ENCODE data around the gene ACTN4.

The ACTN4 gene

DNA sequence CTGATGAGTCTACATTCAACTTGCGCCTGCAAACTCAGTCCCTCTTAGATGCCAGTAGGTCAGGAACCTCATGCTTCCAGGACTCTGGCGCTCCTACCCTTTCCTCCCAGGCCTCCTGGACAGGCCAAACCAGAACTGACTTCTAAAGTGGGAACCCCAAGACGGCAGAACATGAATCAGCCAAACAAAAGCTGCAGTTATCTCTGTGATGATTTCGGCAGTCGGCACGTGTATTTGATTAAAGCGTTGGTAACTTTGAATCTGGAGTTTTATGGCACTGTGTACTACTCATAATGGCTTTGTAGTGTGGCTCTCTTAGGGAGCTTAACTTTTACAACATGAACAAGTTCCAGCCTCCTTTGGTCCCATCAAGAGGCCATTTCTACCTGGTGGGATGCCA is 13.7 kb downstream of the ACTN4 start:
- no peak for DNase-seq (ENCODE audit: low read depth)

DNA sequence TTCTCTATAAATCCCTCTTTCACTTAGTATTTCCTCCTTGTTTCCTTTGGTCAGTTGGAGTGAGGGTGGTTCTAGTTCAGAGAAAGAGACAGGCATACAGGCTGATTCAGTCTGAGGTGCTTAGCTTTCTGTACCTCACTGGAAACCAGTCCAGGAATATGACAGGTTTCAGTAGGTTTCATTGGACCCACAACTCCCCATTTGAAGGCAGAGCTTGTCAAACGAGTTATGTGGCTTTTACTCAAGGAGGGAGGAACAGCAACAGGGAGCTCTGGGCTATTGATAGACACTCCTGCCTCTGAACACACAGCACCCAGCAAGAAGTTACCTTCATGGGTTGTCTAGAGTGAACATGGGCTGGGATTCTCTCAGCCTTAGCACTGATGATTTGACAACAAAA is 14.5 kb downstream of the ACTN4 start:
- DNase-seq (ENCODE audit: low read depth): no peak

DNA sequence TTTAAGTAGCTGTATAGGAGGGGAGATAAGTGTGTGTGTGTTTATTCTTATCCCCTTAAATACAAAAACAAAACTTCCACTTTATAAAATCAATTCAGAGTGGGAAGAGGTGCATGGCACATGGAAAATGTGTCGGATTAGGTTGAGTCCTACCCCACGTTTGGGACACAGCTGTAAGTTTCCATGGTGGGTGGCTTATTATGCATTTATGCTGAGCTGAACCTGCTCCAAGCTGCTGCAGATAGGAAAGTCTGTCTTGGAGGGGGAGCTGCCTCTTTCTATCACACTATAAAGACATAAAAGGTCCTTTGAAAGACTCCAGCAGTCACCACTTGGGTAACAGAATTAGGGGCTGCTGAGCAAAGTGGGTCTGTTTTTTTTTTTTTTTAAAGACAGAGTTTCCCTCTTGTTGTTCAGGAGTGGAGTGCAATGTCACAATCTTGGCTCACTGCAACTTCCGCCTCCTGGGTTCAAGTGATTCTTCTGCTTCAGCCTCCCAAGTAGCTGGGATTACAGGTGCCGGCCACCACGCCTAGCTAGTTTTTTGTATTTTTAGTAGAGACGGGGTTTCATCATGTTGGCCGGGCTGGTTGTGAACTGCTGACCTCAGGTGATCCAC is 15.2 kb downstream of the ACTN4 start:
- DNase-seq (ENCODE audit: low read depth): no peak

DNA sequence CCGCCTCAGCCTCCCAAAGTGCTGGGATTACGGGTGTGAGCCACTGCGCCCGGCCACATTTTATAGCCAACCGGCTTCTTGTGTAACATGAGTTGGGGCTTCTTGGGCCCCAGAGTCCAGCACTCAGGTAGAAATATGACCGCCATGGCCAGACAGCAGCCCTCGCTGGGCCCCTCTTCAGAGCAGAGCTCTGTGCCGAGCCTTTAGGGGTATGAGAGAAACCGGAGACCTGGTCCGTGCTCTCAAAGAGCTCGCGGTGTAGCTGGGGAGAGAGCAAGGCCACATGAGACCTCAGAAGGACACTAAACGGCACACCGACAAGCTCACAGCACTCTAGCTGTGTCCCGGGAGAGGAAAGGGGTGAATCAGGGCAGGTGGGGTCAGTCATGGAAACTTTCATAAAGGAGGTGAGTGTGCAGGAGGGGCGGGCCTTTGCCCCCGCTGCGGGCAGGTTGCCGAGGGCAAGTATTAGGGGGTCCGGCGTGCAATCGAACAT is 15.8 kb downstream of the ACTN4 start:
- no peak for DNase-seq (ENCODE audit: low read depth)

DNA sequence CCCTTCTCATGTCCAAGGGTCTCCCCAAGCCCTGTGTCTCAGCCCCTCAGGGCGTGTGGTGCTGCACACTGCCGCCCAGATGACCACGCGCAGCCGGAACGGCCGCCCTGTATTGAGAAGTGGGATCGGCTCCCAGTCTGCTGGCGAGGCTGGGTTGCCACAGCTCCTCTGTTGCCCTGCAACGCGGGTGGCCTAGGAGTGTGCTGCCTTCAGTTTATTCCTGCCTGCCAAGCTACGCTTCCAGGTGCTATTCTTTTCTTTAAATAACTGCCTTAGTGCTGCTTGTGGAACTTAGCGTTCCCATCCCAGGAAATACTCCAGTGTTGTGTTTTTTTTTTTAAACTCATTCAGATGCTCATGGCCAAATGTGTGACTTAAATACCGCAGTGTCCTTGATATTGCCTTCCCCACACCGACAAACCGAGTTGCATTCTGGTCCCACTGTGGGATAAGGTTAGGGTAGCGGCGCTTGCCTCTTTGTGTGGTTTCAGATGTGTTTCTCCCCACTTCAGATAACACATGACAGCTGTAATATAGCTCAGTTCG is 16.6 kb downstream of the ACTN4 start:
- no peak for DNase-seq (ENCODE audit: low read depth)

DNA sequence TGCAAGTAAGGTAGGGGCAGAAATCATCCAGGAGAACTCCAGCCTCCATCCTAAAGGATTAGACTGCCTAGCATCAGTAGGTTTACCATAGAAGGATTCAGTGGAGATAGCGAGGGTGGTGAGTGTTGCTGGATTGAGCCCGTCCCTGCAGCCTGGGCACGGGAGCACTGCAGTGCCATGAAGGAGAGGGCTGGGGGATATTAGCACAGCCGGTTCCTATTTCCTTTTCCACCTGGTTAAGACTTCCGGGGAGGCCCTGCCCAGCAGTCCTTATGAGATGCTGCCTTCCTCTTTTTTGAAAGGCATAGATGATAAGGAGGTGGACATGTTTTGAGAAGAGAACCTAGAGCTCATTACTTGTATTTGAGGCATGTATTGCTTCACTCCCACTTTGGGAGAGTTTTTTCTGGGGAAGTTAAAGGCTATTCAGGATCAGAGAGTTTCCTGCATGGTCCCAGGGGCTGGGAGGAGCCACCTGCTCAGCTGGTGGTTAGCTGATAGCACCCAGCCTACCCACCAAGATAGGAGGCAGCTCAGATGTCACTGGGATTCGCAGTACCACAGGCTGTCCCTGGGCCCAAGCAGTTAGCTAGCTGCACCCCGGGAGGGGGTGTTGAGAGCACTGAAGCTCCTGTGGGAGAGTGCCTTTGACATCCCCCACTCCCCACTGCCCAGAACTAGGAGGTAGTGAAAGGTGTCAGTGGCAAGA is 17.2 kb downstream of the ACTN4 start:
- no peak for DNase-seq (ENCODE audit: low read depth)

DNA sequence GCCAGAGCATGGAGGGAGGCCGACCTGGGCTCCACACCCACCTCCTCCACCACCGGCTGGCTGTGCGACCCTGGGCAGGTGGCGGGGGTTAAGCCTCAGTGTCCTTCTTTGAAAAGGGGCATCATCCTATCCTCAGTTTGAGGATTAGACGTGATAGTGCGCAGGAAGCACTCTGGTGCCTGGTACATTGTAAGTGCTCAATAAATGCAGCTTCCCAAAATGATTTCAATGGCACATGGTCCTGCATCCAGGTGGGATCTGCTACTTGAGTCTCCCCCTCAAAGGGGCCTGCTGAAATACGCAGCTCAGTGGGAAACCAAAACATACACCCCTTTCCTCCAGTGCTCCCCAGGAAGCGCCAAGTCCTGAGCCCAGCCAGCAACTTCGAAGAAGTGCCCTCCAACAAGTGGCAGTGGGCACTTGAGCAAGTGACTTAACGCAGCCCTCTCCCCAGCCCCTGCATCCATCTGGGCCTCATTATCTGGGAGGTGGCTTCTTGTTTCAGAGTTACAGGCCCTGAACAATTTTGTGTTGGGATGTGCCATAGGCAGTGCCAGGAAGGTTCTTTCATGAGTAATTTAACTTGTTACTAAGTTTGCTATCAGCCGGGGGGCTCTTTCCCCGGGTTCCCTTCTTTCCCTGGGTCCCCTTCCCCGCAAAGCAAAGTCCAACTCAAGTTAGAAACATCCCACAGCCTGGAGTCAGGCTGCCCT is 17.9 kb downstream of the ACTN4 start:
- no peak for DNase-seq (ENCODE audit: low read depth)

DNA sequence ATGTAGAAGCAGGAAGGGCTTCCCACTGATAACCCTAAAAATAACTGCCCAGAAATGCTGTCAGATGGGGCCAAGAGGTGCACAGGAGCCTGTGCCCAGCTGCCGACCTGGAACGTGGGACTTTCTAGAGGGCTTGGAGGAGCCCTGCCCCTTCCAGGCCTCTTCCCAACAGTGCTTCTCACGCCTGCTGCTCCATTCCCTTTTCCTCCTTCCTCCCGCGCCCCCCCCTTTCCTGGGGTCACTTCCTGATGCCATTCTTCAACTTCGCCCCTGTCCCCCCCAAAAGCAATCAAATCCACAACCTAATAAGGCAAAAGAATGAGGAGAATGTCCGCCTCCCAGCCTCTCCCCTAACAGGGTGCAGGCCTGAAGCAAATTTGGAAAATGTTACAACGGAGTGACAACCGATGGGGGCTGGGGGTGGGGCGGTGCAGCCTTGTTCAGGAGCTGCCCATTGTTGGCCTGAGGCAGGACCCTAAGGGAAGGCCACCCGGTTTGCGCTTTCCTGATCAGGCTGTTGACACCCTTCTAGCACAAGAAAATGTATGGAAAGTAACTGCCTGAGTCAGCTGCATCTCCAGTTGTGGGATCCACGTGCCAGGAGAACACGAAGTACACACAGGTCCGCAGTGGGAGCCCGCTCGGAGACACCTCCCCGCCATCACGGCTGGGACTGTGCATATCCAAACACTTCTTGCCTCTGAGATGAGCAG is 18.7 kb downstream of the ACTN4 start:
- DNase-seq (ENCODE audit: low read depth): no peak

DNA sequence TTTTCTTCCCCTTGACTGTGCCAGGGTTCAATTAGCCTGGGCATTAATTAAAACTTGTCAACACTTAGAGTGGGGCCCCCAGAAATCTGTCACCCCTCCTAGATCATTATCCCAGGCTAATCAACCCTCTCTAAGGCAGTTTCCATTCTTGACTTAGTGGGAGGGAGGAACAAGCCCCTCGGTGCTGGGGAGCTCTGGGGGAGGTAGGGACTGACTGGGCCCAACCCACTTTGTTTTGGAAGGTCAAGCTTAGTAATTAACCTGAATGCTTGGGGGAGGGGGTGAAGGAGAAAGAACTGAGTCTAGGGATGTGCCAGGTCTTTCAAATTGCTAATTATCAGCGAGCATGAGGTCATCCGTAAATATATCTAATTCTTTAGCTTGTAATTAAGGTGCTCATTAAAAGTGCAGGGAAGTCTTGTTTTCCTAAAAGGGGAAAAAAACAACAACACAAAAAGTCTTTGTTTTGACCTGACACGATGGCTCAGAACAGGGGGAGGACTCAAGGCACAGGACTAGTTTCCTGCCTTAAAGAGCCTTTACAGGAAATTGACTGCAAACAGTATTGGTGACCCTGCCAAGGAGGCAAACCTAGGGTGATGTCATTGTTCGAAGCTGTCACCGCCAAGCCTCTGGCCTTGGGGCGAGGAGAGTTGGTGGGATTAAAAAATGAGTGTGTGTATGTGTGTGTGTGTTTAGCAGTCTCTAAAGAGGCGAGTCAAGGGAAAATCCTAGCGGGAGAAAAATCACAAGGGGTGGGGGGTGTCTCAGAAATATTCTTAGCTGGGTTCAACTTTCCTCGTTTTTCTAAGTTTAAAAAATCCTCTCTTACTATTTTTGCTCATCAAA is 19.4 kb downstream of the ACTN4 start:
- no peak for DNase-seq (ENCODE audit: low read depth)

DNA sequence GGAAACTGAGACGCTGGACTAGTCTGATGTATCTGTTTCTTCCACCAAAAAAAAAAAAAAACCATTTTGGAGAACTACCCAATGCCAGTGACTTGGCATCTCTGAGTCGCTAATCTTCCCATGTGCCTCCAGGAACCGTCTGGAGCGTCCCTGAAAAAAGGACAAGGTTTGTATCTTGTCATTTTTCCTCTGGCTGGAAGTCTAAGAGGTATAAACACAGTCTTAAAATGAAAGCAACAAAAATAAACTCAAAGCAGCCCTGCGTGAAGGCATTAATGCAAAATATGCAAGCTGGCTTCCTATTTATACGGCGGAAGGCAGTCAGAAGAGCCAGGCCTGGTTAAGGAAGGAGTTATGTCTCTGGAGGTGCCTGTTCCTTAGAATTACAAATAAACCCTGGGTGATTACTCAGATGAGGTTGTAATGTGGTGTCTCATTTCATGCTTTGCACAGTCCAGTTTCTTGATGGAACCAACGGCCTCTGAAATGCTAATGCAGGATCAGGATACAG is 20.3 kb downstream of the ACTN4 start:
- no peak for DNase-seq (ENCODE audit: low read depth)

DNA sequence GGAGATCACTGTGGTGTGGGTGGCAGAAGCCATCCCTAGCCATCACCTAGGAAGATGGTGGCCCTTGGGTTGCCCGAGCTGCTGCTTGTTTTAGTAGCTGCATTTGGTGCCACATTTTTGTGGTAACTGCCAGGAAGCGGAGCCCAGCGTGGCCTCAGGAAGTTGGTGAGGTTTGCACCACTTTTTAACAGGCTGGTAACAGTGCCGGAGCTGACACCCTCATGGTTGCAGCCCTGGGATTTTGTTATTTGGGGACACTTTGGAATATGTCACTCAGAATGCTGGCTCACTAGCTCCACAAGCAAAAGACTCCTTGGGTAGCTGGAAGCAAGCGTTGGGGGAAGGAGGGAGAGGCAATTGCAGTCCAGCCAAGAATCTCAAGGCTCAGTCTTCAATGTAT is 22.1 kb downstream of the ACTN4 start:
- no peak for DNase-seq (ENCODE audit: low read depth)

DNA sequence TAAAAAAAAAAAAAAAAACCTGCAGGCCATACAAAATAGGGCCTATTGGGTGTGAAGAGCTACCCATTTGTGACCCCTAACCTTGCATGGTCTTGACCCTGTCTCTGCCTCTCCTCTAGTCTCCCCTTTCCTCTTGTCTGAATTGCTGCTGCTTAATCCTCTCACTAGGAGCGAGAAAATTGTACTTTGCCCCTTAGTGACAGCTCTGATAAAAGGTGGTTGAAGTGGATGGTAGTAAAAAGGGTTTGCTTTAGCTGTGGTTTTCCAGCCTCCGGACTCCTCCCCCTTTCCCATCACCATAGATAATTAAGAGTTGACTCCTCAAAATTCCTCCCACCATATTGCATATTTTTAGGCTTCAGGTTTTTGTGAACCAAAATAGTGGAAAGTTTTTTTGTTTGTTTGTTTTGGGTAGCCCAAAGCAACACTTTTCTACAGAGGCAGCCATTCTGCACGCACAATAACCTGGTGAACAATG is 23.5 kb downstream of the ACTN4 start:
- DNase-seq (ENCODE audit: low read depth): no peak

DNA sequence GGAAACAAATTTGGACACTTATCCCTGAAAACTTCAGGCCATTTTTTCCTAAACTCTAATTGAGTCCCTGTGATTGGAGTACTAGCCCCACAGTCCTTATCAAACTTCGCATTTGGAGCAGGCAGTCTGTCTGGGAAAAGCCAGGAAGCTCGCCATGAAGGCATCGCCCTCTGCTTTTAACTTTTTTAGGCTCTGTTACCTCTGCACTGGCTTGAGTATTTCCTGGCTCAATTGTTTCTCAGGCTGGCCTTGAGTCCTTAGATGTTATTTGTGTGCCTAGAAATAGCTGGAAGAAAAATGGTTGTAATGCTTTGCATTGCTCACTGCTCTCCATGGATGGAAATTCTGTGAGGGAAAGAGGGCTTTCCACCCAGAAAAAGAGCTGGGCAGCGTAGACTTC is 24.2 kb downstream of the ACTN4 start:
- no peak for DNase-seq (ENCODE audit: low read depth)

DNA sequence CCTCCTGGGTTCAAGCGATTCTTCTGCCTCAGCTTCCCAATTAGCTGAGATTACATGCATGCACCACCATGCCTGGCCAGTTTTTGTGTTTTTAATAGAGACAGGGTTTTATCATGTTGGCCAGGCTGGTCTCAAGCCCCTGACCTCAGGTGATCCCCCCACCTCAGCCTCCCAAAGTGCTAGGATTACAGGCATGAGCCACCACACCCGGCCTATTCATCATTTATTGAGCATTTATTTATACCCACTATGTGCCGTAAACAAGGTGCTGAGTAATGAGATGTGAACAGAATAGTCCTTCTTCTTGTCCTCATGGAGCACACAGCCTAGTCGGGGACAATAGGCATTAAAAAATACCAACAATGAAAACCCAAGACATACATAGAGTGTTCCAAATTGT is 25.6 kb downstream of the ACTN4 start:
- DNase-seq (ENCODE audit: low read depth): no peak

DNA sequence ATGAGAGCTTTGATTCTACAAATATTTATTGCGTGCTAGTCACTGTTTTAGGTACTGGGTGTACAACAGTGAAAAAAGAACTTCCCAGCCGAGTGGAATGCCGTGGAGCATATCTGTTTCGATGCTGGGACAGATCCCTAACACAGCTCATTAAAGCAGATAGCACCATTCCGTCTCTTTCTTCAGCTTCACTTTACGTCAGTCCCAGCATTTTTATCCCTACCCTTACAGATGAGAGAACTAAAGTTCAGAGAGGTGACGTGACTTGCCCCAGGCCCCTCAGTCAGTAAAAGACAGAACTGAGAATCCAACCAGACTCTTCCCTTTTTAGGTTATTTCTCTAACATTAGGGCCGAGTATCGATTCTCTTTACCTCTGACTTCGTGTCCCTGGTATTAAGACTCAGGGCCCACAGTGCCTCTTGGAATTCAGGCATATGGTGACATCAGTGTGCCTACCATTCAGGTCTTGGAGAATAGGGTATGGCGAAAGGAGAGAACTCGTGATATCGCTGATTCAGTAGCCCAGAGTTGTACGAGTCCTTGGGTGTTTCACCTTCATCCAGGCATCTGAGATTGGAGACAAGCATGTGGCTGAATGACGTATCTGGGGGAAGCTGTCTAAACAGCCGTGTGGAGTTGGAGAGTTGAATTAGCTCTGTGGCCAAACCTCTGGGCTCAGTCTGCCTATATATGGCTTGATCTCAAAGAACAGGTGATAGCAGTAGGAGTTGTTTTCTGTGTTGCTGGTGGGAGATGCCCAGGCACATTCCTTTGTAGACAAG is 27.1 kb downstream of the ACTN4 start:
- DNase-seq (ENCODE audit: low read depth): no peak

DNA sequence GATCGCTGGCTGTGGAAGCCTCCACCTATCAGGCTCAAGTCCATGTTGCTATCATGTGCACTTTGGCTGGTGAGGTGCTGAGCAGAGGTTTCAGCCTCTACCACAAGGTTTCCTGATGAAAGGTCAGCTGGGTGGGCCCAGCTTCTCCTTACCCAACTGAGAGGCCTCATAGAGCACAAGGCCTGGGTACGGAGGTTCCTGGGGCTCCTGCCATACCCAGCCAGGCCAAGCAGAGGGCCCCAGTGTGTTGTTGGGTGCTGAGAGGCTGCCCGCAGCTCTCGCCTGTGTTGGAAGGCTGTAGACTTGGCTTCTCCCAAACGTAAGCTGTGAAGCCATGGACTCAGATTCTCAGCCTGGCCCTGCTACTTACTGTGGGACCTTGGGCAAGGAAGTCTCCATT is 28.2 kb downstream of the ACTN4 start:
- no peak for DNase-seq (ENCODE audit: low read depth)

DNA sequence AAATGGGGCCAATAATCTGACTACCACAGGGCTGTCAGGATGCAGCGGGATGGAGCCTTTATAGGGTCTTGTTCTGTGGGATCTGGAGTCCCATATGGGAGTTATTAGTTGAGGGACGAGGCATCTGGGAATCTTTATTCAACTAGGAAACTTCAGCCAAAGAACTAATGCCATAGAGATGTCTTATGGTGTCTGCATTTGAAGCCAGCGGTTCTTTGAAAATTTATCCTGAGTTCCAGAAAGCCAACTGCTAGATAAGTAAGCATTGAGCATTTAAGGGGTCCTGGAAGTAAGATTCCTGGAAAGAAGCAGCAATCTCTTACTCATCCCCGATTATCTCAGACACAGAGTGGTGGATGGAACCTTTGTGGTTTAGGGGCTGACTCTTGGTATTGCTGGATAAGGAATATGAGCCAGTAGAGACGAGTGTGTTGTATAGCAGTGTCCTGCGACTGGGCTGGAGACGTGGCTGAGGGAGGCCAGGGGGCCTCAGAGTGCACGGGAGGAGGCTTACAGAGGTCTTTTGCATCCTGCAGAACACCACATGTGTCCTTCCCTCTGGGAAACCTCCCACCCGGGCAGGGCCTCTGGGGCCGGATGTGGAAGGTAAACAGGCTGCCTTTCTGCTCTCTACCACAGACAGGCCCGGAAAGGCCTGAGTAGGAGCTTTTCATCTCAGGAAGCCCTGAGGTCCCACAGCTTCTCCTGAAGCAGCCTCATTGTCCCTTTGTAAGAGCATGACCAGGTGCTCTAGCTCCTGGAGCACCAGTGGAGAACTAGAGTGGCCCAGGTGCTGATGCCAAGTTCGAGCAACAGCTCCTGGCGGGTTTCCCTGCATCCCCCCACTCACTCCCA is 28.8 kb downstream of the ACTN4 start:
- no peak for DNase-seq (ENCODE audit: low read depth)

DNA sequence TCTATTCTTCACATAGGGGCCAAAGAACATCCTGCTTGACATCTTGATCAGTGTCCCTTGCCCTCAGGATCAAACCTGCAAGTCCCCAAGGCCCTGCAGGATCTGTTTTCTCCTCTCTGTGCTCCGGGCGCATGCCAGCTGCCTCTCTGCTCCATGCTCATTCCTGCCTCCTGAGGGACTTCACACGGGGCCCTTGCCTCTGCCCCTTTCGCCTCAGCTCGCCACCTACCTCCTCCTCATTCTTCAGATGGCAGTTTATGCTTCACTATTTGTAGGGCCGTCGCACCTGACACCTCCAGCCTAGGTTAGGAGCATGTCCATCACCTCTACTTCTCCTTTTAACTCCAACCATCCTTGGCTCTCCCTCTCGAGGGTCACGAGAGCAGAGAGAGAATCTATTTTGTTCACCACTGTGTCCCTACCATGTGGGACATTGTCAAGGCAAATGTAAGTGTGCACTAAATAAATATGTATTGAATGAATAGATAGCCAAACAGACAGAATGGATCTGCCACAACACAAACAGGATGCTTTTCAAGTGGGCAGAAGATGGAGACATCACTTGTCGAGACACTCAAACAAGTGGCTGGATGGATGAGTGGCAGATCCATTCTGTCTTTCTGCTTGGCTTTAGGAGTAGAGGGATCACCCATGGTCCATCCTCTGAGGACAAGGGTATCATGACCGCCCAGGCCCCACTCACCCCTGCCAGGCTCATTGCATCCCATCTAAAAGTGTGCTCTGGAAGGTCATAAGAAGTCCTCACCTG is 29.6 kb downstream of the ACTN4 start:
- DNase-seq (ENCODE audit: low read depth): no peak

All from activated T-cell treated with anti-CD3 and anti-CD28 coated beads for 48 hours (primary cell).